ENCODE data around the gene MYL4. TPM values are rescaled to one million over a fixed set of nuclear protein-coding genes. Genes with fewer than 3 reads are reported as not detected.
A peak's percentile ranks its signal among the peaks of the same experiment; 100 is the strongest.
"Not testable (repeated sequence)": the region's sequence is repeated elsewhere in the genome, so short reads cannot be mapped to it uniquely, and the experiment has no call there.

The MYL4 gene
- total RNA-seq, 2 experiments from 2014 or later, result not detected

DNA sequence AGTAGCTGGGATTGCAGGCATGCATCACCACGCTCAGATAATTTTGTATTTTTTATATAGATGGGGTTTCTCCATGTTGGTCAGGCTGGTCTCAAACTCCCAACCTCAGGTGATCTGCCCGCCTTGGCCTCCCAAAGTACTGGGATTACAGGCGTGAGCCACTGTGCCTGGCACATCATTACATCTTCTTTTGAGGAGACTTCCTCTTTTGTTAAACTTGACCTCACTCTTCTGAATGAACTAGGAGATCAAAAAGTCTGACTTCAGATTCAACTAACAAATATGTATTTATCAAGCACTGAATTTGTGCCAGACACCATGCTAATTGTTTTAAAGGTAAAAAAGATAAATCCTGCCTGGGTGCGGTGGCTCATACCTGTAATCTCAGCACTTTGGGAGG, 7.7 kb downstream of the MYL4 start:
- Mint-ChIP-seq H3K4me1 (peaks cover 57% of the 10 kb centered on the region), H3K27me3 (peaks cover 12% of the 10 kb centered on the region), H3K27ac (peak overlapping the region; percentile 76)
- H3K4me3 Mint-ChIP-seq; DNase-seq; POLR2A ChIA-PET; H3K36me3 Mint-ChIP-seq (ENCODE audit: low read depth); H3K9me3 Mint-ChIP-seq: not testable (repeated sequence)
- CTCF ChIA-PET, result interaction anchor here (6.2 kb wide), 1 partner anchor 8 kb away, joined by 30 read pairs; the partner anchor contains the start of gene MYL4

DNA sequence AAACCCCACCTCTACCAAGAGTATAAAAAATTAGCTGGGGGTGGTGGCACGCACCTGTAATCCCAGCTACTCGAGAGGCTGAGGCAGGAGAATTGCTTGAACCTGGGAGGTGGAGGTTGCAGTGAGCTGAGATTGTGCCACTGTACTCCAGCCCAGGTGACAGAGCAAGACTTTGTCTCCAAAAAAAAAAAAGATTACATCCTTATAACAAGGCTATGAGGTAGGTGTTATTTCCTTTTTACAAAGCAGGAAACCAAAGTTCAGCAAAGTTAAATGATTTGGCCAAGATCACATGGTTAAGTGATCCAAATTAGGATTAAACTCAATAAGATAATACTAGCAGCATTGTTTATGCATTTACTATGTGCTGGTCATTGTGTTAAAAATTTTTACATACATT, 8.1 kb downstream of the MYL4 start:
- Mint-ChIP-seq H3K4me1 (peaks cover 57% of the 10 kb centered on the region), H3K27ac (peak overlapping the region; percentile 76), H3K27me3 (peaks cover 12% of the 10 kb centered on the region)
- H3K9me3 Mint-ChIP-seq; H3K36me3 Mint-ChIP-seq (ENCODE audit: low read depth); DNase-seq; POLR2A ChIA-PET; H3K4me3 Mint-ChIP-seq: not testable (repeated sequence)
- CTCF ChIA-PET, result interaction anchor here (6.2 kb wide), 1 partner anchor 9 kb away, joined by 30 read pairs; the partner anchor contains the start of gene MYL4

GRCh38 chr17:47218896-47219430, 9.8 kb downstream of the MYL4 start:
- Mint-ChIP-seq H3K36me3 (ENCODE audit: low read depth) (peaks cover 2% of the 10 kb centered on the region), H3K9me3 (peaks cover 5% of the 10 kb centered on the region), H3K27me3 (peaks cover 5% of the 10 kb centered on the region), H3K27ac (peak overlapping the region; percentile 75), H3K4me3 (no peak overlapping the region), H3K4me1 (peaks cover 59% of the 10 kb centered on the region)
- no peak for DNase-seq
- ChIA-PET CTCF (interaction anchor here (3.5 to 6.2 kb wide), 2 partner anchors 10 to 11 kb away, joined by 12 to 30 read pairs; partner anchors contain the start of gene MYL4), POLR2A (no interaction called here)

DNA sequence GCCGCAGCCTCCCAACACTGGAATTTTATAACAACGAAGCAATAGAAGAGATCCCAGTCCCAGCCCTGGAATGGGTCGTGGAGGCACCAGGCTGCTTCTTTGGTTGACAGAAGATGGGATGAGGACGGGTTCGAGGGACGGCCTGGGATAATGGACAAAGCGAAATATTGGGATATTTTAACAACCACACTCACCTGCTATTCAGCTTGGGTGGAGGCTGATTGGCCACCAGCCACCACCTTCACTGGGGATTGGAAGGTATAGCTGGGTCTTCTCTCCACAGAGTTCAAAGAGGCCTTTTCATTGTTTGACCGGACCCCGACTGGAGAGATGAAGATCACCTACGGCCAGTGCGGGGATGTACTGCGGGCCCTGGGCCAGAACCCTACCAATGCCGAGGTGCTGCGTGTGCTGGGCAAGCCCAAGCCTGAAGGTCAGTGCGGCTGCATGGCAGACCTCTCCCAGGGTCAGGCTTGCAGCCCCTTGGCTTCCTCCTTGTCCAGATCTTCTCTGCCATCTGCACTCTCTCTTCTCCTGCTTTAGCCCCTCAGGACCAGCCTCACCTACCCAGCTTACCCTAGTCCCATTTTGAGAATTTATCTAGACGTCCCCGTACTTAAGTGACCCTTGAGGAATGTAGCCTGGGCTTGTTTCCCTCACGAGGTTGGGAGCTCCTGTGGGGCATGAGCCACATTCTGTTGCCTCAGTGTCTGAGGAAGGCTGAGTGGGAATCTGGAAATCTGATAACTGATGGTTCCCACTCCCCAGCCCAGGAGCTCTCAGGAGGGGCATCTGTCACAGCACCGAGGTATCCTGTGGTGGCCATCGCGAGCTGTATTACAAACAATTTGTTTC, 10.7 kb downstream of the MYL4 start:
- H3K36me3 Mint-ChIP-seq (ENCODE audit: low read depth), result peaks cover 2% of the 10 kb centered on the region
- H3K27me3 Mint-ChIP-seq, result peaks cover 5% of the 10 kb centered on the region
- ChIA-PET POLR2A (interaction anchor here (0.6 kb wide), 1 partner anchor 12 kb away, joined by 6 read pairs; no protein-coding TSS in a partner anchor), CTCF (interaction anchor here (0.6 to 6.2 kb wide), 5 partner anchors 10 to 96 kb away, joined by 3 to 30 read pairs (median 3); partner anchors contain the start of gene MYL4)
- DNase-seq, result no peak
- no peak overlapping the region for H3K4me3 Mint-ChIP-seq
- peaks cover 58% of the 10 kb centered on the region for H3K4me1 Mint-ChIP-seq
- peak overlapping the region; percentile 43 for H3K27ac Mint-ChIP-seq
- peaks cover 5% of the 10 kb centered on the region for H3K9me3 Mint-ChIP-seq

- Mint-ChIP-seq H3K27me3 (peaks cover 2% of the 10 kb centered on the region), H3K4me3 (no peak overlapping the region), H3K9me3 (peaks cover 5% of the 10 kb centered on the region), H3K4me1 (peaks cover 53% of the 10 kb centered on the region), H3K36me3 (ENCODE audit: low read depth) (peaks cover 2% of the 10 kb centered on the region), H3K27ac (peak overlapping the region; percentile 43)
- DNase-seq, result no peak
- ChIA-PET POLR2A (interaction anchor here (0.6 kb wide), 1 partner anchor 13 kb away, joined by 6 read pairs; no protein-coding TSS in a partner anchor), CTCF (interaction anchor here (0.6 to 6.2 kb wide), 6 partner anchors 8 to 95 kb away, joined by 3 to 30 read pairs (median 3); partner anchors contain the start of gene MYL4)
These were observed 11.4 kb downstream of the MYL4 start for GRCh38 chr17:47220531-47220999.

GRCh38 chr17:47221154-47221553, 12.0 kb downstream of the MYL4 start:
- Mint-ChIP-seq H3K9me3 (peaks cover 5% of the 10 kb centered on the region), H3K36me3 (ENCODE audit: low read depth) (peaks cover 2% of the 10 kb centered on the region), H3K27ac (peak overlapping the region; percentile 57), H3K4me1 (peaks cover 50% of the 10 kb centered on the region), H3K4me3 (no peak overlapping the region), H3K27me3 (peaks cover 2% of the 10 kb centered on the region)
- ChIA-PET CTCF (interaction anchor here (0.7 to 6.2 kb wide), 5 partner anchors 9 to 28 kb away, joined by 3 to 30 read pairs (median 3); partner anchors contain the start of gene MYL4), POLR2A (no interaction called here)
- no peak for DNase-seq

DNA sequence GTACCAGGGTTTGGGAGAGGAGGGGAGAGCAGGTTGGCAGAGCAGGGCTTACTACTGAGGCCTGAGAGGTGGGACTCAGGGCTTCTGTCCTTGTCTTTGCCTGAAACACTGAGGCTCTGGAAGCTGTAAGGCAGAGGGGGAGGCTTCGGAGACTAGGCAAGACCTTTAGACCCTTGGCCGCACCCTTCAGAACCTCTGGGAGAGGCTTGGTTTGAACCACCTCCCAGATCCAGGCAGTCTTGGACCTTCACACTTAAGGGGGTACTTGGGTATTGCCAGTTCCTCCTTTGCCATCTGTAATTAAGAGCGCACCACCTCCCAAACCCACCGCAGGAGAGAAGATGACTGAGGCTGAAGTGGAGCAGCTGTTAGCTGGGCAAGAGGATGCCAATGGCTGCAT, 12.9 kb downstream of the MYL4 start:
- Mint-ChIP-seq H3K9me3 (peaks cover 5% of the 10 kb centered on the region), H3K27me3 (peaks cover 2% of the 10 kb centered on the region), H3K4me3 (no peak overlapping the region), H3K36me3 (ENCODE audit: low read depth) (peaks cover 2% of the 10 kb centered on the region), H3K27ac (no peak overlapping the region), H3K4me1 (peaks cover 45% of the 10 kb centered on the region)
- CTCF ChIA-PET, result interaction anchor here (1.0 to 6.2 kb wide), 3 partner anchors 8 to 14 kb away, joined by 3 to 30 read pairs (median 12); partner anchors contain the start of gene MYL4
- DNase-seq, result no peak
- POLR2A ChIA-PET, result no interaction called here

GRCh38 chr17:47223007-47223406, 13.9 kb downstream of the MYL4 start:
- ChIA-PET CTCF (interaction anchor here (1.0 to 6.2 kb wide), 2 partner anchors 11 to 14 kb away, joined by 3 to 30 read pairs; partner anchors contain the start of gene MYL4), POLR2A (no interaction called here)
- H3K27me3 Mint-ChIP-seq, result peaks cover 2% of the 10 kb centered on the region
- H3K4me1 Mint-ChIP-seq, result peaks cover 38% of the 10 kb centered on the region
- DNase-seq, result no peak
- H3K9me3 Mint-ChIP-seq, result peaks cover 5% of the 10 kb centered on the region
- H3K4me3 Mint-ChIP-seq, result no peak overlapping the region
- no peak overlapping the region for H3K27ac Mint-ChIP-seq
- peaks cover 2% of the 10 kb centered on the region for H3K36me3 Mint-ChIP-seq (ENCODE audit: low read depth)

DNA sequence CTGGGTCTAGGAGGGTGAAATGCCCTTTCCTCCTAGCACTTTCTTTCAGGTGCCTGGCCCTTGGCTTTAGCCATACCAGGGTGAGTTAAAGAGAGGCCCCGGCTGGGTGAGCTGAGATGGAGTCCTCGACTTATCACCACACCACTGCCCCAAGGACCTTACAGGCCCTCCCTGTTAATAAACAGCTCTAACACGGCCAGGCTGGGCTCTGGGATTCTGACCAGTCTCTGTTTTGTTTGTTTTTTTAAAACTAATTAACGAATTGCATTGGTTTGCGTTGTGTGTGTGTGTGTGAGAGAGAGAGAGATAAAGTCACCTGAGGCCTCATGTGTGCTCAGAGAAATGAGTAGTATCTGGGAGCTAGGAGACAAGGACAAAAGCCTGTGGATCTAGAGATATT, 14.3 kb downstream of the MYL4 start:
- Mint-ChIP-seq H3K27me3 (peaks cover 2% of the 10 kb centered on the region), H3K4me1 (peaks cover 34% of the 10 kb centered on the region), H3K4me3 (no peak overlapping the region), H3K9me3 (peaks cover 5% of the 10 kb centered on the region), H3K36me3 (ENCODE audit: low read depth) (peaks cover 2% of the 10 kb centered on the region), H3K27ac (no peak overlapping the region)
- CTCF ChIA-PET, result no interaction called here
- POLR2A ChIA-PET, result no interaction called here
- DNase-seq, result no peak

DNA sequence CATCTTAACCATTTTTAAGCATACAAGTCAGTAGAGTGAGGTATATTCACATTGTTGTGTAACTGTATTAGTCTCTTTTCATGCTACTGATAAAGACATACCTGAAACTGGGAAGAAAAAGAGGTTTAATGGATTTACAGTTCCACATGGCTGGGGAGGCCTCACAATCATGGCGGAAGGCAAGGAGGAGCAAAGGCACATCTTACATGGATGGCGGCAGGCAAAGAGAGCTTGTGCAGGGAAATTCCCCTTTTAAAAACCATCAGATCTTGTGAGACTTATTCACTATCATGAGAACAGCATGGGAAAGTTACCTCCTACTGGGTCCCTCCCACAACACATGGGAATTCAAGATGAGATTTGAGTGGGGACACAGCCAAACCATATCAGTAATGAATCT, 14.9 kb downstream of the MYL4 start:
- POLR2A ChIA-PET; H3K27me3 Mint-ChIP-seq; DNase-seq; H3K9me3 Mint-ChIP-seq; H3K4me3 Mint-ChIP-seq; H3K27ac Mint-ChIP-seq; H3K36me3 Mint-ChIP-seq (ENCODE audit: low read depth): not testable (repeated sequence)
- peaks cover 28% of the 10 kb centered on the region for H3K4me1 Mint-ChIP-seq
- CTCF ChIA-PET, result interaction anchor here (0.5 kb wide), 1 partner anchor 66 kb away, joined by 4 read pairs; no protein-coding TSS in a partner anchor

GRCh38 chr17:47224966-47225365, 15.8 kb downstream of the MYL4 start:
- Mint-ChIP-seq H3K27me3 (peaks cover 2% of the 10 kb centered on the region), H3K4me3 (no peak overlapping the region), H3K36me3 (ENCODE audit: low read depth) (peaks cover 2% of the 10 kb centered on the region), H3K27ac (no peak overlapping the region), H3K4me1 (peaks cover 27% of the 10 kb centered on the region), H3K9me3 (peaks cover 5% of the 10 kb centered on the region)
- no peak for DNase-seq
- POLR2A ChIA-PET, result no interaction called here
- CTCF ChIA-PET, result interaction anchor here (0.7 kb wide), 2 partner anchors 16 to 25 kb away, joined by 3 to 4 read pairs; no protein-coding TSS in a partner anchor

DNA sequence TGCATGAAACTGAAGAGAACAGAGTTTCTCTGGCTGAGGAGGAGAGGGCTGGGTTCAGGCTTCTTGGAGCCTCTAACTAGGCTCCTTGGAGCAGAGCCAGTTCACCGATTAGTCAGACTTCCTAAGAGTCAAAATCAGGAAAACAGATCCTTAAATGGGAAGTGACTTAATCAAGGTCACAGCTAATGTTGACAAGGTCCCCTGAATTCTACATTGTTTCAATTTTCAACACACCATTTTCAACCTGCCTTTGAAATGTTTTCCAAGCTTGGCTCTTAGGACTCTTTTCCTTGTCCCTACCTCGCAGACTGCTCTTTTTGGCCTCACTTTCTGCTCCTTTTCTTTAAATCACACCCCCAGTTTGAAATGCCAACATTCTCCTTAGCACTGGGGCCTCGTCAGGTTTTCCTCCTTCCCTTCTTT, 16.3 kb downstream of the MYL4 start:
- DNase-seq, result no peak
- Mint-ChIP-seq H3K27me3 (peaks cover 4% of the 10 kb centered on the region), H3K4me3 (no peak overlapping the region), H3K9me3 (peaks cover 5% of the 10 kb centered on the region), H3K4me1 (peaks cover 27% of the 10 kb centered on the region), H3K36me3 (ENCODE audit: low read depth) (peaks cover 2% of the 10 kb centered on the region), H3K27ac (no peak overlapping the region)
- ChIA-PET POLR2A (no interaction called here), CTCF (interaction anchor here (0.7 kb wide), 1 partner anchor 17 kb away, joined by 4 read pairs; no protein-coding TSS in a partner anchor)

All from activated CD4-positive, alpha-beta T cell treated with anti-CD3 and anti-CD28 coated beads, Interleukin-2, amount 10 ng/mL, durations not matched to agents 7 days and 5 days (primary cell).